A673 (cell line): Measurements from ENCODE around the gene NPHP4. TPM values are rescaled to one million over a fixed set of nuclear protein-coding genes. Genes with fewer than 3 reads are reported as not detected.
"Not testable (repeated sequence)": the region's sequence is repeated elsewhere in the genome, so short reads cannot be mapped to it uniquely, and the experiment has no call there.

Experiments used
- BruUV-seq: library from RNA; stranded (reverse); fragments of 400-500 nt; replicated peaks from 2 replicates; lab custom pipeline; 2021; lab: Mats Ljungman, UMichigan
- CTCF ChIA-PET: fragments of 300-600 bp; sonication (Branson Sonifier 250); formaldehyde crosslinking; loops from one replicate; lab custom pipeline; 2022; ENCODE audit warnings: antibody characterized with exemption; lab: Charles Lee
- POLR2A ChIA-PET: fragments of 300-600 bp; sonication (Branson Sonifier 250); formaldehyde crosslinking; loops from one replicate; lab custom pipeline; 2022; ENCODE audit warnings: antibody characterized with exemption; ENCODE audit not compliant: low non-redundant PET; lab: Charles Lee
- DNase-seq: peaks from one replicate; pipeline ENCODE4 v3.0.0-alpha.2; 2015; ENCODE audit warnings: low spot score
- H3K27ac ChIP-seq: fragments of 200-600 bp; sonication (generic); 2 replicates; pipeline ENCODE4 v1.5.1; 2016; ENCODE audit warnings: mixed run types, low read depth, mild to moderate bottlenecking, mixed read lengths, antibody characterized with exemption, low read length; ENCODE audit not compliant: poor library complexity, severe bottlenecking
- H3K27me3 ChIP-seq: fragments of 200-600 bp; sonication (generic); replicated peaks from 2 replicates; pipeline ENCODE4 v1.6.1; 2017; ENCODE audit warnings: mixed run types, low read depth, mild to moderate bottlenecking, mixed read lengths, antibody characterized with exemption, low read length; ENCODE audit not compliant: insufficient read depth, poor library complexity
- H3K36me3 ChIP-seq: fragments of 200-600 bp; sonication (generic); 2 replicates; pipeline ENCODE4 v1.6.1; 2016; ENCODE audit warnings: mixed run types, mild to moderate bottlenecking, mixed read lengths, antibody characterized with exemption, low read length; ENCODE audit not compliant: insufficient read depth, poor library complexity, severe bottlenecking
- H3K4me1 ChIP-seq: fragments of 200-600 bp; sonication (generic); 2 replicates; pipeline ENCODE4 v1.6.1; 2017; ENCODE audit warnings: mixed run types, mild to moderate bottlenecking, mixed read lengths, antibody characterized with exemption, low read length; ENCODE audit not compliant: insufficient read depth, poor library complexity, severe bottlenecking
- H3K4me3 ChIP-seq: fragments of 200-600 bp; sonication (generic); 2 replicates; pipeline ENCODE4 v1.5.1; 2016; ENCODE audit warnings: low read depth, mixed run types, mild to moderate bottlenecking, mixed read lengths, low read length; ENCODE audit not compliant: poor library complexity, severe bottlenecking
- H3K9me3 ChIP-seq: fragments of 200-600 bp; sonication (generic); 2 replicates; pipeline ENCODE4 v1.6.1; 2016; ENCODE audit warnings: mixed run types, low read depth, mild to moderate bottlenecking, mixed read lengths, antibody characterized with exemption, low read length; ENCODE audit not compliant: poor library complexity, severe bottlenecking
- EZH2 ChIP-seq: fragments of 200-600 bp; sonication (generic); IDR thresholded peaks from 2 replicates; pipeline ENCODE4 v1.6.1; 2017; ENCODE audit warnings: borderline replicate concordance, low read depth, mild to moderate bottlenecking, mixed read lengths, antibody characterized with exemption, low read length; ENCODE audit not compliant: poor library complexity, severe bottlenecking
- intact Hi-C: fragments of 100-400 bp; cut with micrococcal nuclease; formaldehyde crosslinking; loops from one replicate; pipeline ENCODE4 v1.10.0; 2022; ENCODE audit not compliant: unreplicated experiment
- total RNA-seq: library from RNA; stranded (reverse); gene quantifications from 2 replicates; pipeline ENCODE4 v1.2.3, GENCODE V29; 2021
- TF ChIP-seq, protein P1 (sequence below): fragments of 300-800, 200-600 bp; sonication (generic); conservative IDR thresholded peaks from 2 replicates; pipeline ENCODE4 v1.5.1; 2017; ENCODE audit warnings: low read depth, mild to moderate bottlenecking, antibody characterized with exemption, low read length, moderate library complexity, mixed read lengths

NPHP4 gene
- total RNA-seq, 1 experiment from 2014 or later = 27.6 TPM

DNA sequence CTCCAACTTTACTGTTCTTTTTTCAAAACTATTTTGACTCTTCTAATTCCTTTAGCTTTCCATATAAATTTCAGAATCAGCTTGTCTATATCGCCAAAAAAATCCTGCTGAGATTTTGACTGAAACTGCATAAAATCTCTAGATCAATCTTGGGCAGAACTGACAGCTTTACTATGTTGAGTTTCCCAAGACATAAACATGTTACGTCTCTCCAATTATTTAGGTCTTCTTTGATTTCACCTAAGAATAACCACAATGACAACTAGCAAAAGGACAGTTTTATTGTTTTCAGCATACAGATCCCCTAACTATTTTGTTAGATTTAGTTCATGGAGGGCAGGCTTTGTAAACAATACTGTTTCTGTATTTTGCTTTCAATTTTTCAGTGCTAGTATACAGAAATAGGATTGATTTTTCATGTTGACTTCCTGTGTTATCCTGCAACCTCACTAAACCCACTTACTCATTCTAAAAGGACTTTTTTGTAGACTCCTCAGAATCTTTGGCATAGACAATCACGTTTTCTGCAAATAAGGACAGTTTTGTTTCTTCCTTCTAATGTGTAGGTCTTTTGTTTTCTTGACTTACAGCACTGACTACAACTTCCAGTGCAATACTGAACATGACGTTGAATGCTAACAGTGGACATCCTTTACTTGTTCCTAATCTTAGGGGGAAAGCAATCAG lies 63.4 kb downstream of the NPHP4 start:
- peaks cover 23% of the 10 kb centered on the region for H3K36me3 ChIP-seq
- no peak overlapping the region for H3K27ac ChIP-seq
- no peaks in the 10 kb centered on the region for H3K27me3 ChIP-seq
- intact Hi-C loops = no loop called here
- TF ChIP-seq, protein P1, sequence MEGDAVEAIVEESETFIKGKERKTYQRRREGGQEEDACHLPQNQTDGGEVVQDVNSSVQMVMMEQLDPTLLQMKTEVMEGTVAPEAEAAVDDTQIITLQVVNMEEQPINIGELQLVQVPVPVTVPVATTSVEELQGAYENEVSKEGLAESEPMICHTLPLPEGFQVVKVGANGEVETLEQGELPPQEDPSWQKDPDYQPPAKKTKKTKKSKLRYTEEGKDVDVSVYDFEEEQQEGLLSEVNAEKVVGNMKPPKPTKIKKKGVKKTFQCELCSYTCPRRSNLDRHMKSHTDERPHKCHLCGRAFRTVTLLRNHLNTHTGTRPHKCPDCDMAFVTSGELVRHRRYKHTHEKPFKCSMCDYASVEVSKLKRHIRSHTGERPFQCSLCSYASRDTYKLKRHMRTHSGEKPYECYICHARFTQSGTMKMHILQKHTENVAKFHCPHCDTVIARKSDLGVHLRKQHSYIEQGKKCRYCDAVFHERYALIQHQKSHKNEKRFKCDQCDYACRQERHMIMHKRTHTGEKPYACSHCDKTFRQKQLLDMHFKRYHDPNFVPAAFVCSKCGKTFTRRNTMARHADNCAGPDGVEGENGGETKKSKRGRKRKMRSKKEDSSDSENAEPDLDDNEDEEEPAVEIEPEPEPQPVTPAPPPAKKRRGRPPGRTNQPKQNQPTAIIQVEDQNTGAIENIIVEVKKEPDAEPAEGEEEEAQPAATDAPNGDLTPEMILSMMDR = no peak
- TF ChIP-seq EZH2 = no peak
- ChIA-PET CTCF (no interaction called here), POLR2A (no interaction called here)
- BruUV-seq = no TSS peak
- H3K4me1 ChIP-seq = peaks cover 3% of the 10 kb centered on the region
- no peak for DNase-seq
- H3K9me3 ChIP-seq = no peaks in the 10 kb centered on the region
- no peak overlapping the region for H3K4me3 ChIP-seq

DNA sequence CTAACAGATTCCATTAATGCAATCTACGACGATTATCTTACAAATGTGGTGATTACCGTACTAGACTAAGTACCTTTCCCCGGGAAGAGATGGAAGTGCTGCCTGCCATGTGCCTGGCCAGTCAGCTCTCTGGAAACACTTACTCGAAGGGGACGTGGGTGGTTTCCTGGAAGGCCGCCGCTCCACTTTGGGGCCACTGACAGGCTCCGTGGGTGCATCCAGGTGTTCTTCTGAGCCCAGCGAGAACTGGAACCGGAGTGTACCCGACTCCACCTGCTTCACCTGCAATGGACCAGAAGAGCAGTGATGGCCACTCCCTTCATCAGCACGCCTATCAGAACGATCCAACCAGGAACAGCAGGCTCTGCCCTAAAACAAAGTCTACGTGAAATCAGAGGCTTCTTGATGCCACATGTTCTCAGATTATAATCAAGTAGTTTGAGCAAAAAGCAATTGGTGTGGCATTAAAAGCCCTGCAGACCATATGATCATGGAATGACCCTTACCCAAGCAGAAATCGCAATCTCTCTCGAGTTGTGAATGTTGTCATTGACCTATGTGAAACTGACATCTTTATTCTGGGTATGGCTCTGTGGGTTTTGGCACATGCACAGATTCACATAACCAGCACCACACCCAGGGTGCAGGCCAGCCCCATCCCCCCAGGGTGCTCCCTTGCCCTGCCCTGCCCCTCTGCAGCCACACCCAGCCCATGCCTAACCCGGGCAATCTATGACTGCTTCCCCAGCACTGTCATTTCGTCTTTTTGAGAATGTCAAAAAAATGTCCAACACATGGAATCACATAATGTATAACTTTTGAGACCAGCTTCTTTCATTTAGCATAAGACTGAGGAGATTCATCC lies 64.5 kb downstream of the NPHP4 start:
- POLR2A ChIA-PET = no interaction called here
- Histone ChIP-seq H3K9me3 (no peaks in the 10 kb centered on the region), H3K27me3 (no peaks in the 10 kb centered on the region), H3K36me3 (peaks cover 17% of the 10 kb centered on the region), H3K4me3 (no peak overlapping the region), H3K27ac (no peak overlapping the region), H3K4me1 (no peaks in the 10 kb centered on the region)
- intact Hi-C loops = no loop called here
- BruUV-seq = no TSS peak
- CTCF ChIA-PET = no interaction called here
- DNase-seq = no peak
- no peak for TF ChIP-seq EZH2
- TF ChIP-seq, protein P1 = no peak

- no peak for TF ChIP-seq EZH2
- TF ChIP-seq, protein P1 = no peak
- intact Hi-C loops = no loop called here
- H3K4me3 ChIP-seq = no peak overlapping the region
- POLR2A ChIA-PET = no interaction called here
- BruUV-seq = no TSS peak
- CTCF ChIA-PET = no interaction called here
- H3K27ac ChIP-seq = no peak overlapping the region
- H3K9me3 ChIP-seq = no peaks in the 10 kb centered on the region
- no peaks in the 10 kb centered on the region for H3K4me1 ChIP-seq
- no peaks in the 10 kb centered on the region for H3K27me3 ChIP-seq
- no peak for DNase-seq
- H3K36me3 ChIP-seq = peaks cover 8% of the 10 kb centered on the region
Observed at GRCh38 chr1:5926686-5927435, 65.4 kb downstream of the NPHP4 start.

DNA sequence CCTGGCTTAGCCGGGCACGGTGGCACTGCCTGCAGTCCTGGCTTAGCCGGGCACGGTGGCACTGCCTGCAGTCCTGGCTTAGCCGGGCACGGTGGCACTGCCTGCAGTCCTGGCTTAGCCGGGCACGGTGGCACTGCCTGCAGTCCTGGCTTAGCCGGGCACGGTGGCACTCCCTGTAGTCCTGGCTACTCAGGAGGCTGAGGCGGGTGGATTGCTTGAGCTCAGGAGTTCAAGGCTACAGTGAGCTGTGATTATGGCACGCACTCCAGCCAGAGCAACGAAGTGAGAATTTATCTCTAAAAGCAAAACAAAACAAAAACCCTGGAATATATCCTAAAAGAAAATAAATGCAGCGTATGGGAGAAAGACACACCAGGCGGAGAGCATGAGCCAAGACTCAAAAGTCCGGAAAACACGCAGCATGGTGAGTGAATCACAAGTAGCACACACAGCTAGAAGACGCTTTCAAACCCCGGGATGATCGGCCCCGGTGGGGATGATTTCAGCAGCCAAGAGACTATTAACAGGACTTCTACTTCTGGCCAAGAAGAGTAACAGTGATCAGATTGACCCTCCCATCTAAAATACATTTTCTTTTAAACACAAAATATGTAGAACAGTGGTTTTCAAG lies 69.4 kb downstream of the NPHP4 start:
- POLR2A ChIA-PET, CTCF ChIA-PET, DNase-seq, H3K4me3 ChIP-seq, H3K4me1 ChIP-seq, H3K9me3 ChIP-seq, intact Hi-C loops, BruUV-seq, H3K36me3 ChIP-seq, H3K27ac ChIP-seq, H3K27me3 ChIP-seq: not testable (repeated sequence)
